ENCODE data around the gene CHMP2B. TPM values are rescaled to one million over a fixed set of nuclear protein-coding genes. Genes with fewer than 3 reads are reported as not detected.

The CHMP2B gene
- total and polyA plus RNA-seq, 2 of the 4 experiments (the other 2 are of a cell fraction), result 6.8 to 14.0 TPM

DNA sequence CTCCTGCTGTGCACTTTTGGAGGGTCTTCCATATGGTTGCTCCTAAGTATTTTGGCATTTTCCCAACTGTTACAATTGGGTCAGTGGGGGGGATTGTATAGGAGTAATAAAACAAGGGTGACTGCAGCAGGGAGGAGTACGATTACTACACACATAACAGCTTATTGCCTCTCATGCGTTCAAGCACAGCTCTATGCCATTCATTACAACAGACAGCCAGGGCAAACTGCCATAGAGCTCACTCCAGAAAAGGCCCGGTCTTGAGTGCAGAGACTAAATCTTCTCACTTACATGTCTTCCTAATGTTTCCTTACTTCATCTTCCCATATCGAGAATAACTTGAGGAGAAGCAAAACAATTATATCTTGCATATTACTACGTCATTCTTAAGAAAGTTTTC, 1.4 kb upstream of the CHMP2B start:
- H3K23ac ChIP-seq (ENCODE audit: low read depth, low read length), result no peak overlapping the region
- H4K5ac ChIP-seq (ENCODE audit: low read depth, low read length), result no peak overlapping the region
- in situ Hi-C loops (cut with MboI; ENCODE audit: low sequenced_read_pairs) (no loop called here), dilution Hi-C loops (cut with HindIII; ENCODE audit: low sequenced_read_pairs, unreplicated experiment) (no loop called here), intact Hi-C loops (cut with micrococcal nuclease) (no loop called here)
- H3K27me3 ChIP-seq (ENCODE audit: control insufficient read depth, insufficient read depth, low read length), result no peaks in the 10 kb centered on the region
- H3K4me1 ChIP-seq (ENCODE audit: control insufficient read depth, insufficient read depth, low read length), result no peaks in the 10 kb centered on the region
- H3K36me3 ChIP-seq (ENCODE audit: control insufficient read depth, insufficient read depth, low read length), result no peaks in the 10 kb centered on the region
- no TSS peak for BruUV-seq (replicated peaks)
- H3K9me1 ChIP-seq (ENCODE audit: insufficient read depth, low read length), result no peaks in the 10 kb centered on the region
- ChIA-PET CTCF (no interaction called here), POLR2A (ENCODE audit: unreplicated experiment) (no interaction called here)
- no peak overlapping the region for H4K8ac ChIP-seq (ENCODE audit: low read depth in 2 of 2, low read length in 2 of 2)
- no peak for DNase-seq
- H2BK120ac ChIP-seq (ENCODE audit: low read depth, low read length), result no peak overlapping the region
- no peak for ATAC-seq (ENCODE audit: low read depth)
- H3K4ac ChIP-seq (ENCODE audit: low read depth, low read length), result no peak overlapping the region
- 43% methylated on average over 1 of the region's 5 CpGs; no CpG with 5 or more reads in 1 of the 2 experiments for WGBS, 2 experiments (ENCODE audit: extremely low coverage in 2 of 2, insufficient read length in 1 of 2)
- H2AK5ac ChIP-seq (ENCODE audit: low read depth, low read length), result no peak overlapping the region
- no peak overlapping the region for H3K14ac ChIP-seq (replicated peaks; ENCODE audit: low read depth, low read length)
- TF ChIP-seq RCOR1 (IDR thresholded peaks at IDR 0.05; ENCODE audit: insufficient replicate concordance, low read length) (no peak), FOS (IDR thresholded peaks at IDR 0.05; ENCODE audit: low read depth, low read length) (no peak), CEBPB (IDR thresholded peaks at IDR 0.05; ENCODE audit: low read depth, low read length) (no peak), MAFK (IDR thresholded peaks at IDR 0.05; ENCODE audit: low read depth, low read length) (no peak), POLR2A (IDR thresholded peaks at IDR 0.05; ENCODE audit: low read depth, low read length) (no peak), CHD1 (IDR thresholded peaks at IDR 0.05; ENCODE audit: low read depth, low read length) (no peak), ELK1 (IDR thresholded peaks at IDR 0.05; ENCODE audit: borderline replicate concordance, low read depth, low read length) (no peak), MAZ (IDR thresholded peaks at IDR 0.05; ENCODE audit: borderline replicate concordance, low read depth, low read length) (no peak), RAD21 (IDR thresholded peaks at IDR 0.05; ENCODE audit: low read length) (no peak), BHLHE40 (IDR thresholded peaks at IDR 0.05; ENCODE audit: low read depth, low read length) (no peak), SMC3 (IDR thresholded peaks at IDR 0.05; ENCODE audit: low read depth, low read length) (no peak), MXI1 (IDR thresholded peaks at IDR 0.05; ENCODE audit: borderline replicate concordance, low read depth, low read length) (no peak), NFE2L2 (IDR thresholded peaks at IDR 0.05; ENCODE audit: low read depth, low read length) (no peak), RFX5 (IDR thresholded peaks at IDR 0.05; ENCODE audit: low read depth, low read length) (no peak)
- TF ChIP-seq, protein P1, sequence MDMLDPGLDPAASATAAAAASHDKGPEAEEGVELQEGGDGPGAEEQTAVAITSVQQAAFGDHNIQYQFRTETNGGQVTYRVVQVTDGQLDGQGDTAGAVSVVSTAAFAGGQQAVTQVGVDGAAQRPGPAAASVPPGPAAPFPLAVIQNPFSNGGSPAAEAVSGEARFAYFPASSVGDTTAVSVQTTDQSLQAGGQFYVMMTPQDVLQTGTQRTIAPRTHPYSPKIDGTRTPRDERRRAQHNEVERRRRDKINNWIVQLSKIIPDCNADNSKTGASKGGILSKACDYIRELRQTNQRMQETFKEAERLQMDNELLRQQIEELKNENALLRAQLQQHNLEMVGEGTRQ (IDR thresholded peaks at IDR 0.05; ENCODE audit: low read depth, low read length), result no peak
- TF ChIP-seq, protein P2, sequence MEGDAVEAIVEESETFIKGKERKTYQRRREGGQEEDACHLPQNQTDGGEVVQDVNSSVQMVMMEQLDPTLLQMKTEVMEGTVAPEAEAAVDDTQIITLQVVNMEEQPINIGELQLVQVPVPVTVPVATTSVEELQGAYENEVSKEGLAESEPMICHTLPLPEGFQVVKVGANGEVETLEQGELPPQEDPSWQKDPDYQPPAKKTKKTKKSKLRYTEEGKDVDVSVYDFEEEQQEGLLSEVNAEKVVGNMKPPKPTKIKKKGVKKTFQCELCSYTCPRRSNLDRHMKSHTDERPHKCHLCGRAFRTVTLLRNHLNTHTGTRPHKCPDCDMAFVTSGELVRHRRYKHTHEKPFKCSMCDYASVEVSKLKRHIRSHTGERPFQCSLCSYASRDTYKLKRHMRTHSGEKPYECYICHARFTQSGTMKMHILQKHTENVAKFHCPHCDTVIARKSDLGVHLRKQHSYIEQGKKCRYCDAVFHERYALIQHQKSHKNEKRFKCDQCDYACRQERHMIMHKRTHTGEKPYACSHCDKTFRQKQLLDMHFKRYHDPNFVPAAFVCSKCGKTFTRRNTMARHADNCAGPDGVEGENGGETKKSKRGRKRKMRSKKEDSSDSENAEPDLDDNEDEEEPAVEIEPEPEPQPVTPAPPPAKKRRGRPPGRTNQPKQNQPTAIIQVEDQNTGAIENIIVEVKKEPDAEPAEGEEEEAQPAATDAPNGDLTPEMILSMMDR (conservative IDR thresholded peaks at IDR 0.05; ENCODE audit: low read depth, low read length), result no peak
- H3K27ac ChIP-seq (ENCODE audit: insufficient read depth, low read length), result no peak overlapping the region
- H2AK9ac ChIP-seq (replicated peaks; ENCODE audit: low read depth, low read length, poor library complexity), result no peak overlapping the region
- peaks cover 11 to 14% of the 10 kb centered on the region in 2 experiments for H3K79me1 ChIP-seq (ENCODE audit: low read depth in 1 of 2, low read length in 2 of 2)
- H3K9ac ChIP-seq (ENCODE audit: low read depth, low read length), result no peak overlapping the region
- no peaks in the 10 kb centered on the region for H3K9me3 ChIP-seq (ENCODE audit: control insufficient read depth, insufficient read depth, low read length)
- H3K4me2 ChIP-seq (ENCODE audit: low read depth, low read length), result no peak overlapping the region
- H3K4me3 ChIP-seq (ENCODE audit: insufficient read depth, low read depth, low read length), result no peak overlapping the region
- H2BK5ac ChIP-seq (ENCODE audit: low read depth, low read length, poor library complexity, severe bottlenecking), result no peak overlapping the region
- no peak overlapping the region for H3K18ac ChIP-seq (ENCODE audit: low read depth, low read length)
- H3K56ac ChIP-seq (ENCODE audit: extremely low read depth, insufficient read depth, low read length), result no peak overlapping the region
- no peak overlapping the region for H2BK15ac ChIP-seq (ENCODE audit: low read depth, low read length)
- H4K20me1 ChIP-seq (ENCODE audit: insufficient read depth, low read length), result 0 out of 2 replicates have a peak, but pooled peaks cover 3% of the 10 kb centered on the region
- no peak overlapping the region for H4K91ac ChIP-seq (ENCODE audit: insufficient read depth, low read depth, low read length)
- no peak overlapping the region for H2BK20ac ChIP-seq (ENCODE audit: low read depth, low read length)
- no peak overlapping the region for H2AFZ ChIP-seq (replicated peaks; ENCODE audit: low read length, poor library complexity)
